ENCODE results near the gene IL22RA1.

The IL22RA1 gene

DNA sequence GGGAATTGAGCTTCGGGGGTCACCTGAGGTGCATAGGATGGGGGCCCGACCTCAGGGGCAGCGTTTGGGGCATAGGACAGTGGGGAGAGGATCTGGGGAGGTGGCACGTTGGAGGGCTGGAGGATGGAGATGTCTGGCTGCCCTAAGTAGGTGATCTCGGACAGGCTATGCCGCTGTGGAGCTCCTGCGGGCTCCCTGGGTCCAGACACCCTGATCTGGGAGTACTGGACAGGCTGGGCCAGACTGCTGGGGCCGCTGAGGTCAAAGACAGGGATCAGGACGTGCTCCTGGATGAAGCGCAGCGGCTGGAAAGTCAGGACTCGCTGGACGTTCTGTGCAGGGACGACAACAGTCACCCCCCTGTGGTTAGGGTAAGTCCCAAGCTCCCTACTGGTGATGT is 21.5 kb downstream of the IL22RA1 start:
- H3K36me3 ChIP-seq (ENCODE audit: insufficient read depth, low read length) = no peaks in the 10 kb centered on the region
- H3K27ac ChIP-seq (ENCODE audit: low read depth, low read length, poor library complexity, severe bottlenecking) = no peak overlapping the region
- TF ChIP-seq EZH2 (IDR thresholded peaks at IDR 0.05; ENCODE audit: borderline replicate concordance, low read length) = no peak
- TF ChIP-seq, protein P1, sequence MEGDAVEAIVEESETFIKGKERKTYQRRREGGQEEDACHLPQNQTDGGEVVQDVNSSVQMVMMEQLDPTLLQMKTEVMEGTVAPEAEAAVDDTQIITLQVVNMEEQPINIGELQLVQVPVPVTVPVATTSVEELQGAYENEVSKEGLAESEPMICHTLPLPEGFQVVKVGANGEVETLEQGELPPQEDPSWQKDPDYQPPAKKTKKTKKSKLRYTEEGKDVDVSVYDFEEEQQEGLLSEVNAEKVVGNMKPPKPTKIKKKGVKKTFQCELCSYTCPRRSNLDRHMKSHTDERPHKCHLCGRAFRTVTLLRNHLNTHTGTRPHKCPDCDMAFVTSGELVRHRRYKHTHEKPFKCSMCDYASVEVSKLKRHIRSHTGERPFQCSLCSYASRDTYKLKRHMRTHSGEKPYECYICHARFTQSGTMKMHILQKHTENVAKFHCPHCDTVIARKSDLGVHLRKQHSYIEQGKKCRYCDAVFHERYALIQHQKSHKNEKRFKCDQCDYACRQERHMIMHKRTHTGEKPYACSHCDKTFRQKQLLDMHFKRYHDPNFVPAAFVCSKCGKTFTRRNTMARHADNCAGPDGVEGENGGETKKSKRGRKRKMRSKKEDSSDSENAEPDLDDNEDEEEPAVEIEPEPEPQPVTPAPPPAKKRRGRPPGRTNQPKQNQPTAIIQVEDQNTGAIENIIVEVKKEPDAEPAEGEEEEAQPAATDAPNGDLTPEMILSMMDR (IDR thresholded peaks at IDR 0.05; ENCODE audit: low read length) = no peak
- H2AFZ ChIP-seq (ENCODE audit: low read length) = no peak overlapping the region
- no peaks in the 10 kb centered on the region for H3K9me2 ChIP-seq (ENCODE audit: low read depth, low read length)
- H3K27me3 ChIP-seq (ENCODE audit: insufficient read depth, low read length) = 0 out of 2 replicates have a peak, but pooled peaks cover 11% of the 10 kb centered on the region
- no peak overlapping the region for H3K4me3 ChIP-seq (ENCODE audit: low read depth, low read length, poor library complexity, severe bottlenecking)
- H3K9me3 ChIP-seq (ENCODE audit: low read length) = no peaks in the 10 kb centered on the region
- no peaks in the 10 kb centered on the region for H4K20me1 ChIP-seq (ENCODE audit: insufficient read depth, low read length)
- no peak overlapping the region for H3K9ac ChIP-seq (ENCODE audit: low read length)
- H3F3A ChIP-seq (ENCODE audit: insufficient read depth, low read length) = no peaks in the 10 kb centered on the region
- no peak overlapping the region for H3K4me2 ChIP-seq (ENCODE audit: low read length)
- H3K4me1 ChIP-seq (ENCODE audit: insufficient read depth, low read length, severe bottlenecking) = no peaks in the 10 kb centered on the region
- H3K79me2 ChIP-seq (ENCODE audit: insufficient read depth, low read length) = no peaks in the 10 kb centered on the region

DNA sequence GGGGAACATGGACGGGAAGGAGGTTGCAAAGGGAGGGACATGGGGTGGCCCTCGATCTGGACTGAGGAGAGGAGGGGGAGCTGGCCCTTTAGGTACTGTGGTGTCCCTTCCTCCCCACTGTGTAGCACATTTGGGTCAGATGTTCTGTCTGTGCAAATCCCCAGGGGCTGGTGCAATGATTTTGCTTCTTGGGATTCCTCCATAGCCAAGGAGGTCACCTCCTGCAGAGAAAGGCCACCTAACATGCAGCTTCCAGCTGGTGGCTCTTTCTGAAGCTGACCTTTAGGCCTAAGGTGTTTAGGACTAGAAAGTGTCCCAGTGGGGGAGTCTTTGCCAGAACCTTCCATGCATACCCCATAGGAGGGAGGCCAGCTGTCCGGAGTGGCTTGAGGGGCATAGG is 22.0 kb downstream of the IL22RA1 start:
- Histone ChIP-seq H3K4me1 (ENCODE audit: insufficient read depth, low read length, severe bottlenecking) (no peaks in the 10 kb centered on the region), H2AFZ (ENCODE audit: low read length) (no peak overlapping the region), H3K27ac (ENCODE audit: low read depth, low read length, poor library complexity, severe bottlenecking) (no peak overlapping the region), H3K4me3 (ENCODE audit: low read depth, low read length, poor library complexity, severe bottlenecking) (no peak overlapping the region), H3K79me2 (ENCODE audit: insufficient read depth, low read length) (no peaks in the 10 kb centered on the region), H3F3A (ENCODE audit: insufficient read depth, low read length) (no peaks in the 10 kb centered on the region), H3K36me3 (ENCODE audit: insufficient read depth, low read length) (no peaks in the 10 kb centered on the region), H3K4me2 (ENCODE audit: low read length) (no peak overlapping the region), H3K27me3 (ENCODE audit: insufficient read depth, low read length) (0 out of 2 replicates have a peak, but pooled peaks cover 11% of the 10 kb centered on the region), H4K20me1 (ENCODE audit: insufficient read depth, low read length) (no peaks in the 10 kb centered on the region), H3K9me3 (ENCODE audit: low read length) (no peaks in the 10 kb centered on the region), H3K9me2 (ENCODE audit: low read depth, low read length) (no peaks in the 10 kb centered on the region), H3K9ac (ENCODE audit: low read length) (no peak overlapping the region)
- TF ChIP-seq, protein P1 (IDR thresholded peaks at IDR 0.05; ENCODE audit: low read length) = no peak
- no peak for TF ChIP-seq EZH2 (IDR thresholded peaks at IDR 0.05; ENCODE audit: borderline replicate concordance, low read length)

DNA sequence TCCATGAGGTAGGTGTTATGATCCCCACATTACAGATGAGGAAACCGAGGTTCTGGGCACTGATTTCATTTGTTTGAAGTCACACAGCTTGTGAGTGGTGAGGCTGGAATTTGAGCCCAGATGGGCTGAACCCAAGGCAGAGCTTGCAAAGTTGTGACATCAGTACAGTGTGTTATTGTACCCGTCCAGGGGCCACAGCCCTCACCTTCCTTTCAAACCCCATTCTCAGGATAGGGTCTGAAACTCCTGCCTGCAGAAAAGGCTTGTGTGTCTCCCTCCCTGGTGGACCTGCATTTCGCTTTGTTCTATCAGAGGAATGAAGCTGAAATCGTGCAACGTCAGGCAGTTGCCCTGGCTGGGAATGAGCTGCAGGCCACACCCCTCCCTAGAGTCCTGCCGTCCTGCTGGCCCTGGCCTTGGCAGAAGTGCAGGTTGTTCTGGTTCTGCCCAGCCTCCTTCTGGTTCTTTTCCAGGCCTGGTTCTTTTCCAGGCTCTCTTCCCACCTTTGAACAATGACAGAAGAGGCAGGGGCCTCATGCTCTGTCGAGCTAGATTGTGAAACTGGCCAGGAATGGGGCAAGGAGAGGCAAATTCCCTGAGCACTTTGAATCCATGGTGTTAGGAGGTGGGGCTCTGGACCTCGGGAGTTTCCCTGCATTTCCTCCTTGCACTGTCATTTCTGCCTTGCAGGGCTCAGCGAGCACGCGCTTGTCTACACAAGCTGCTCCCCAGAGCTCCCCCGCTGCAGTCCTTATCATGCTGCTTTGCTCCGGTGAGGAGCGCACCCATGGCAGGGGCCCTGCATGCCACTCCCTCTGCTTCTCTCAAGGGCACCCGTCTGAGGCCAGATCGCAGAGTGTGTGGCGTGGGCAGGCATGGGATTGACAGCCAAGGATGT is 22.8 kb downstream of the IL22RA1 start:
- Histone ChIP-seq H3K9ac (ENCODE audit: low read length) (no peak overlapping the region), H3K9me2 (ENCODE audit: low read depth, low read length) (no peaks in the 10 kb centered on the region), H3K4me1 (ENCODE audit: insufficient read depth, low read length, severe bottlenecking) (no peaks in the 10 kb centered on the region), H4K20me1 (ENCODE audit: insufficient read depth, low read length) (no peaks in the 10 kb centered on the region), H3K27ac (ENCODE audit: low read depth, low read length, poor library complexity, severe bottlenecking) (no peak overlapping the region), H3K4me3 (ENCODE audit: low read depth, low read length, poor library complexity, severe bottlenecking) (no peak overlapping the region), H2AFZ (ENCODE audit: low read length) (no peak overlapping the region), H3K4me2 (ENCODE audit: low read length) (no peak overlapping the region), H3K9me3 (ENCODE audit: low read length) (no peaks in the 10 kb centered on the region), H3K36me3 (ENCODE audit: insufficient read depth, low read length) (no peaks in the 10 kb centered on the region), H3K27me3 (ENCODE audit: insufficient read depth, low read length) (0 out of 2 replicates have a peak, but pooled peaks cover 9% of the 10 kb centered on the region), H3F3A (ENCODE audit: insufficient read depth, low read length) (no peaks in the 10 kb centered on the region), H3K79me2 (ENCODE audit: insufficient read depth, low read length) (no peaks in the 10 kb centered on the region)
- TF ChIP-seq, protein P1 (IDR thresholded peaks at IDR 0.05; ENCODE audit: low read length) = no peak
- TF ChIP-seq EZH2 (IDR thresholded peaks at IDR 0.05; ENCODE audit: borderline replicate concordance, low read length) = no peak
